ENCODE results near the gene NOSTRIN.

The NOSTRIN gene

DNA sequence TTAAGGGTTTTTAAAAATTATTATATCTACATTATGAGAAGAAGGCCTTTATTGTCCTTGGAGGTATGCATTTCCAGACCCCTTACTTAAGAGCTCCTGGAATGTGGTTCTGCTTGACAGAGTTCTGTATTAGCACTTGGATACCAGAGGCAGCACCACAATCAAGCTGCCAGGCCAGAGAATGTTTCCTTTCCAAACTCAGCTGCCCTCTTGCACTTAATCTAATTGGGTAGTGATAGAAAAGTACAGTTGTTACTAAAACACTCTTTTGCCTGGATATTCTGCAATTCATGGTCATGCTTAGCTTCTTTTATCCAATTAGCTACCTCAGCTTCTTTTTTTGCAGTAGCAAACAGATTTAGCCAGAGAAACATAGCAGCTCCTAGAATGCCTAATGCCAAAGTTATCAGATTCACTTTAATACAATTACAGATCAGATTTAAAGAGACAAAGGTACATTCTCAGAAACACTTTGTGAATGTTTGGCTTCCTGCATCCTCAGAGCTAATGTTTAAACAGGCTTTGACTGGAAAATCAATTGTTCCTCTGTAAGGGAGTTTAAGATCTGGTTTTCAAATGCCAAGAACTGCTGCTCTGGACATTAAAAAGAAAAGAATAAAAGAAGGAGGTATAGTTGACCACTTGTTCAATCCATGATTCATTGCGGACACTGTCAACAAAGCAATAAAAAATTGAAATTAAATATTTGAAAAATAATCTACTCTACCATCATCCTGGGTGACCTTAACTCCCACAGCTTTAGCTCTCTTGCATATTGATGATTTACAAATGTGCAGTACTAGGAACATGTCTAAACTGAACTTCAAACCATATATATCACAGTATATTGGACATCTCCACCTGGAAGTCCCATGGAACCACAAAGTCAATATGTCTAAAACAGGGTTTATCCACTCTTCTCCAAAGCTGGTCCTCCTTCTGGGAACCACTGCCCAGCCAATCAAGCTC lies 12.8 kb downstream of the NOSTRIN start:
- in situ Hi-C loops (cut with HindIII; ENCODE audit: low sequenced_read_pairs) = no loop called here

DNA sequence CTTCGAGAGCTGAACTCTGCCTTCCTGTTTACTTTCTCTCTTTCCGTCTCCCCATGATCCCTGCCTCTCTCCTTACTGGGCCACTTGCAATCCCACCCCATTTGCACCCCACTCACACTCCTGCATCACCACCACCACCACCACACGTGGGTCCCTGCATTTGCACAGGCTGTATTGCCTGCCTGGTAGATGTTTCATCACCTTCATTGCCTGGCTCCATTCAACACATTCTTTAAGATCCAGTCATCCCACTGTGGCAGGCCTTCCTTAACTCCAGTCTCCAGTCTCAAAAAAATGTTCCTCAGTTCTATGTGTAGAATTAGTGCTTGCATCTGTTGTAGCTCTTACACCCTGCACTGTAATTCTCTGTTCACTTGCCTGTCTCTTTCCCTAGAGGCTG lies 13.9 kb downstream of the NOSTRIN start:
- in situ Hi-C loops (cut with HindIII; ENCODE audit: low sequenced_read_pairs) = no loop called here

DNA sequence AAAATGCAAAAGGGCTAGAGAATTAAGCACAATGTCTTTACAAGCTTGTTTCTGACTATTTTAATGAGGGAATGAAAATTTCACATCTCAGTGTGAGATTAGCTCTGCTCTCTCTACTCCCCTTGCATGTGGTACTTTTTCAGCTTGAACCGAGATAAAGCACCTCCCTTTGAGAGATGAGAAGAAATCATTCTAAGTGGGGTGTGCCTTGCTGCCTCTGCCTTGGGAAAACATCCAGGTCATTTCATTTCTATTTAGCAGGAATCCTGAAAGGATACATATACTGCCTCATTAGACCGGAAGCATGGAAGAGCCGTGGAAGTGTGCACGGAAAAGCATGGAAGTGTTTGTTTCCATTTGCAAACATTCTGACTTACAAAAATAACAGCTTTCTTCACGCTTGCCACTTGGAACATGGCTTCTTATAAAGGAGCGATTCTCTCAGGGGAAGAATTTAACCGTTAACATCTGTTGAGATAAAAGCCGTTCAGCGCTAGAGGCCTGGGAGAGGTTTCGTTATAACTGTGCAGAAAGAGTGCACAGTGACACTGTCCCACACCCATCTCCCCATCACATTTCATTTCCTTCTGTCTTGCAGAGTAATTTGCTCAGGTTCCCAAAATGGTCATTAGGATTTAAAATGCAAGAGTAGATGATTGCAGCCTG lies 16.7 kb downstream of the NOSTRIN start:
- in situ Hi-C loops (cut with HindIII; ENCODE audit: low sequenced_read_pairs) = no loop called here

DNA sequence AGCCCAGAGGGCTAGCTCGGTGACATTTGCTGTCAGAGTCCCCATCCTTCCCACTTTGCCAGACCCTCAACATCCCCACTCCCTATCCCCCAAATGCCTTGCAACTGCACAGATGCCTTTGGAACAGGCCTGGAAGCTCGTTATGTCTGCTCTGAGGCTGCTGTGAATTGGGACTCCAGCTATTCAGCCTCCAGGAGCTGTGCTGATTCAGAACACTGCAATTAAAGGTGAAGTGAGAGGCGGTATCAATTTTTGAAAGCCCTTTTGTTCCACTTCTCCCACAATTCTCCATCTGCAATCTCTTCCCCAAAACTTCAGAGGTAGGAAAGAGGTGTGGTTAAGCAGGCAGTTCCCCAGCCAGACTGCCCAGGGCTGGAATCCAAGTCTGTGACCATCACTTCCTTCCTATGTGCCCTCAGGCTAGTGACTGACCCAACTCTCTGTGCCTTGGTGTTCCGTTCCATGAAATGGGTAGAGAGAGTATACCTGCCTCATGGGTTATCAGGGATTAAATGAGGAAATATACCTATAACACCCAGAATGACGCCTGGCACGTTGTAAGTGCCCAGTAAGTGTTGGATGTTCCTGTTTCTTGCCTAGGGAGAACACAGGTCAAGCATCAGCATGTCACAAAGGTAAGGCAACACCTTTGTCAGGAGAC lies 17.5 kb downstream of the NOSTRIN start:
- in situ Hi-C loops (cut with HindIII; ENCODE audit: low sequenced_read_pairs) = no loop called here

DNA sequence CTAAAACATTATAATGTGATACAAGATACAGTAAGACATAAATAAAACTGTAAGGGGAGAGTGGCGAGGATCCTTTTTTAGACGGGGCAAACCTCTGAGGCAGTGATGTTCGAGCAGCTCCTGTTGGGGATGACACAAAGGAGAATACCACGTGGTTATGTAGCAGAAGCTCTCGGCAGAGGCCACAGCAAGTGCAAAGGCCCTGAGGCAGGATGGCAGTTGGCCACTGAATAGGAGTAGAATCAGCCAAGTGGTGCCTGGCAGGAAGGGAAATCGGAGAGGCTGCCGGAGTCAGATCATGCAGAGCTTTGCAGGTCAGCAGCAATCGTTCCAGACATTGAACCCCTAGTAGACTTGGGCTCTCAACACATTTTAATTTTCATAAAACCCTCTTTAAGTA lies 19.1 kb downstream of the NOSTRIN start:
- in situ Hi-C loops (cut with HindIII; ENCODE audit: low sequenced_read_pairs) = no loop called here

DNA sequence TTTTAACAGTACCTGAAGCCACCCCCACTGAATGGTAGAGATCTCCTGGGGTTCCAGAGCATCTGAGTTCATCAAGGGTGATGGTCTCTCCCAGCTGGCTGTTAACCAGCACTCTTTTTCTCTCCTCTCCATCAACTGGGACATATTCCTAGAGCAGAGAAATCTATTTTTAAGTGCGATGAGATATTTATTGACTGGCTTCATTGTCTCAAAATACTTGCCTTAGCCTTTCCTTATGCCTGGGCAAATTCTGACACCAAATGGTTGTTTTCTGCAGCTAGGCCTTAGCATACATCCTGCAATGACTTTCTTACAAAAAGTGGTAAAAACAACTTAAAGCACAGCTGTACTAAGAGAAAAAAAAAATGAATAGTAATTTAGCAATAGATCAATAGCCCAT lies 19.6 kb downstream of the NOSTRIN start:
- in situ Hi-C loops (cut with HindIII; ENCODE audit: low sequenced_read_pairs) = no loop called here

DNA sequence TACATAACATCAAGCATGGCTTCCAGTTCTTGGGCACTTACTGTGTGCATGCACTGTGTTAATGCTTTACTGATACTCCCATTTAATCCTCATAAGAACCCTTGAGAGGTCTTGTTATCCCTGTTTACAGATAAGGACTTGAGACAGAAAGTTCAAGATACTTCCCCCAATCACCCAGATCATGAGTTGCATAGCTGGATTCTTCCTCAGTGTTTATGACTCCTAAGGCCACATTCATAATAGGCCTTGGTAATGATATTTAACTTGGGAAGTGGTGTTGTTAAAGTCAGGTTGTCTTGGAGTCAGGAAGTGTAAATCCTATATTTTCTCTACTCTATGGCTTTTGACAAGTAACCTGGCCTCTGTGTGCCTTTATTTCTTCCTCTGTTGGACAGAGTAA lies 22.7 kb downstream of the NOSTRIN start:
- in situ Hi-C loops (cut with HindIII; ENCODE audit: low sequenced_read_pairs) = no loop called here

DNA sequence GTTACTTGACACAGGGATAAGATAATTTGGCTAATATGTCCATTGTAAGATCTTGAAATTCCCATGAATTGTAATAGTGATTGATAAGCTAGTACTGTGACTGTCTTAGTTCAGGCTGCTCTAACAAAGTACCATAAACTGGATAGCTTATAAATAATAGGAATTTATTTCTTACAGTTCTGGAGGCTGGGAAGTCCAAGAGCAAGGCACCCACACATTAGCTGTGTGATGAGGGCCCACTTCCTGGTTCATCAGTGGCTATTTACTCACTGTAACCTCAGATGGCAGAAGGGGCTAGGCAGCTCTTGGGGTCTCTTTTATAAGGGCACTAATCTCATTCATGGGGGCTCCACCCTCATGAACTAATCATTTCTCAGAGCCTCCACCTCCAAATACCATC lies 28.5 kb downstream of the NOSTRIN start:
- in situ Hi-C loops (cut with HindIII; ENCODE audit: low sequenced_read_pairs) = loop anchor here (5.0 kb wide), 1 partner anchor 49 kb away; no protein-coding TSS in a partner anchor

DNA sequence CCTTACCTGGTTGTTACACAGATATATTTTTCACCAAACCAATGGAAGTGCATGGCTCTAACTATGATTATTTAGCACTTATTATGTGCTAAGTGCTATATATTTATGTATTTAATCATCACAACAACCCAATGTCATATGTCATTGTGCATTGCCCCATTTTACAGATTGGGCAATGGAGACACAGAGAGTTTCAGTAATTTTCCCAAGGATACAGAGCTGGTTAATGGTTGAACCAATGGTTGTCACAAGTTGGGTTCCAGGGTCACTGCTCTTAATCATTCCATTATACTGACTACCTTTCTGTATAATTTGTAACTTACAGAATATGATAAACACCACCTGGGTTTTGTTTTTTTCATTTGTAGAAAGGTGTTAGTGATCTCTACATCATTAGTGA lies 29.2 kb downstream of the NOSTRIN start:
- in situ Hi-C loops (cut with HindIII; ENCODE audit: low sequenced_read_pairs) = loop anchor here (5.0 kb wide), 1 partner anchor 49 kb away; no protein-coding TSS in a partner anchor

DNA sequence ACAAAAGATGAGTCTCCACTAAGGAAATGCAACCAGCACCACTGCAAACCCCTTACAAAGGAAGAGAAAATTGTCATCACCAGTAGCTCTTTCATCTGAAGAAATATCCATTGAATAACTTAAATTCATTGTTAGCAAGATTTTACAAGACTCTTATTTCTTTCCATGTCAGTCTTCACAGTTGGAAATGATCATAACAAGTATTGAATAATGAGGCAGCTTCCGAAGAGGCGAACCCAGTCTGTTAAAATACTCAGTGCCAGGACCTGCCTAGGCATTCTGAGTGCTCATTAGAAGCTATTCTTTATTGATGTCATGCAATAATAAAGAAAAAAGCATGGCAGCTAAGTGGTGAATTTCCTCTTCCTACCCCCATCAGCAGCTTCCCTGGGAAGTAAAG lies 33.5 kb downstream of the NOSTRIN start:
- in situ Hi-C loops (cut with HindIII; ENCODE audit: low sequenced_read_pairs) = loop anchor here (5.0 kb wide), 1 partner anchor 41 kb away; no protein-coding TSS in a partner anchor

DNA sequence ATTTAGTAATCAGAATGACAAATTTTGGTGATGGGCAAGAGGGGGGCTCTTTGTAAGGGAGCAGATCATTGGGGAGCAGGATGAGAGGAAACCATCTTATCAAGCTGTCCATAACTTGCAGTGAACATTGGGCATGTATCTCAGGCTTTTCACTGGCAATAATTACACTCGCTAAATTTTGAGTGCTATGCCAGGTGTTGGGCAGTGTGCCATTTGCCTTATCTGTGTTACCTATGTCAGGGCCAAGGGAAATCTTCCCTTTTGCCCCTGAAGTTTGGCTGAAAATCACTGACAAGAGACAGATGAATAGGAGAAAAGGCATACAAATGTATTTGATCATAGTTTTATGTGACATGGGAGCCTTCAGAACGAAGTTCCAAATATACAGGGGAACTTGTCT lies 39.0 kb downstream of the NOSTRIN start:
- in situ Hi-C loops (cut with HindIII; ENCODE audit: low sequenced_read_pairs) = no loop called here

DNA sequence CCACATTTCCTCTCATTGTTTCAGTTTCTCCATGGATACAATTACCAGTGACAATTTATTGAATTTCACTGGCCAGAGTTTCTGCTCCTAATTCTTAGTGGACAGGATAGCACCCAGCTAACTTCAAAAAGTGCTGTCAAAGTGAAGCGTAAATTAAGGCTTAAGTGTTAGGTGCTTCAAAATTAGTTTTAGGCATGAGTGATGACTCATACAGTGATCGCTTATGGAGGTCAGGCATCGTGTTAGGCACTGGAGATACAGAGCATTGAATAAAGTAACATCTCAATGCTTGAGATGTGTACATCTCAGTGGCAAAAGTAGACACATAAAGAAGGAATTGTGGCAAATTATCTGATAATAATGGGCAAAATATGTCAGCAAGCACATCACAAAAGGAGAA lies 40.8 kb downstream of the NOSTRIN start:
- in situ Hi-C loops (cut with HindIII; ENCODE audit: low sequenced_read_pairs) = no loop called here

DNA sequence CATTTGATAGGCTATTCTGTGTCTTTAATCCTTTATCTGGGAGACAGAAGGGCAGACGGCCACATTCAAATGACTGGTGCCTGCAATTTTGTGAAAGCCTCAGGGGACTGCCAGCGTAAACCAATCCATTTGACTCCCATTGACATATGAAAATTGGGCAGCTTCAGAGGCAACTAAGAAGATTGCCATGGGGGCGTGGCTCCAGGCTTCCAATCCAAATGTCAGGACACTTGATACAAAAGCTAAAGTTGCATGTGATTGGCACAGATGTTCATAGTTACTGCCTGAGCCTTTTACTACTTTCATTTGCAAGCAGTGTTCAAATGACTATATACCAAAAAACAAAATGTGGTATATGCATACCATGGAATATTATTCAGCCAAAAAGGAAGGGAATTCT lies 45.8 kb downstream of the NOSTRIN start:
- in situ Hi-C loops (cut with HindIII; ENCODE audit: low sequenced_read_pairs) = no loop called here

DNA sequence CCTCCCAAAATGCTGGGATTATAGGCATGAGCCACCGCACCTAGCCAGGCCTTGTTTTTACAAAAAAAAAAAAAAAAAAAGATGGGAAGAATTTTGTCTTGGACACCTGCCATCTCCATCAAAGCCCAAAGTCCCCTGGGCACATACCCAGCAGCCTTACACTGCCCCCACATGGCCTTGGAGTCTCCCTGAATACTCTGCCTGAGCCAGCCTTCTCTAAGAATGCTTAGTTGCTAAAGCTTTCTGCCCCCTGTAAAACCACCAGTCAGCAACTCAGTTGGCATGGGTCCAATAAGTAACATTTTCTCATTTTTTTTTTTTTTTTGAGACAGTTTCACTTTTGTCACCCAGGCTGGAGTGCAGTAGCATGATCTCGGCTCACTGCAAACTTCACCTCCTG lies 47.2 kb downstream of the NOSTRIN start:
- in situ Hi-C loops (cut with HindIII; ENCODE audit: low sequenced_read_pairs) = no loop called here

DNA sequence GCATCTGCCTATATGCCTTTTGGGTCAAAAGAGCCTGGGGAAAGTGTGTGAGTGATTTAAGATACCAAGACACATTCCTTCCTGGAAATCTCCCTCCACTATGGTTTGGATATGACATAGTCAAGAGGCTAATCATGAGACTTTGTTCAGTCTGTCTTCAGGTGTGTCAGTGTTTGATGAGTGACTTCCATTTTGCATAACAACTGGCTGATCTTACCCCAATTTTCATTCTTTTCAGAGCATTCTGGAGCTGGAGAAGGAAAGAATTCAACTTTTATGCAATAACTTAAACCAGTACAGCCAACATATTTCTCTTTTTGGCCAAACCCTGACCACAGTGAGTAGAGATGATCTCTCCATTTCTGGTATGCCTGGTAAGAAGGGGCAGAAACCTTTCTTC lies 48.4 kb downstream of the NOSTRIN start:
- in situ Hi-C loops (cut with HindIII; ENCODE audit: low sequenced_read_pairs) = no loop called here

DNA sequence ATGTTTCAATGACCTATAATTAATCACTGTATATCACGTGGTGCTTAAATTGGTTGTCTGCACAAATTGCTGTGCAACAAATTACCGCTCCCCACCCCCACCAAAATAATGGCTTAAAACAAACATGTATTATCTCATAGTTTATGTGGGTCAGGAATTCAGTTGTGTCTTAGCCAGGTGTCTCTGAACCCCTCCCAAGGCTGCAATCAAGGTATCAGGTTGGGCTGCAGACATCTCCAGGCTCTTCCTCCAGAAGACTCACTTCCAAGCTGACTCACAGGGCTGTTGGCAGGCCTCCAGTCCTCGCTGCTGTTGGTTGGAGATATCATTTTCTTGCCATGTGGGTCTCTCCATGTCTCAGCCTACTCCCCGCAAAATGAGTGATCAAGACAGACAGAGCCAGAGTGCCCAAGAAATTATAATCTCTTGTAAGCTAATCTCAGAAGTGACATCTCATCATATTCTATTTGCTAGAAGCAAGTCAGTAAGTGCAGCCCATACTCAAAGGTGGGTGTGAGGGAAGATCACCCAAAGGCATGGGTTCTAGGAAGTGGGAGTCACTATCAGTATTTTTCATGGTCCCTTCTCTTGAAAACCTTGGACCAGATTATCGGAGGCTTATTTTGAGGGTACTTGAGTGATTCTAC lies 49.4 kb downstream of the NOSTRIN start:
- in situ Hi-C loops (cut with HindIII; ENCODE audit: low sequenced_read_pairs) = no loop called here

DNA sequence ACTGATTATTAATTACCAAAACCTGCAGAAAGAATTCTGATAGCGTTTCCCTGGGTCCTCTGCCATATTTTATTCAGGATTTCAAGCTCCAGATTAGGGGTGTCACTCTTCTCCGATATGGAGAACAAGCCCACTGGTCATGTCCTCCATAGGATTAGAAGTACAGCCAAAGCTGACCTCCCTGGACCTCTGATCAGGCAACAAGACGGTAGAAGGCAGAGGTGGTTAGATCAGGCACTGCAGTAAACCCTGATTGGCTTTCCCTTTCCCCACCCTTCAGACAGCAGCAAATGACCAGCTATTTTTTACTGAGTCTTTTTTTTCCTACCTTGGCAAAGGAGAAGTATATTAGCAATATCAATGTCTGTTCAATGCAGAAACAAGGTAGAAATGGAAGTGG lies 50.0 kb downstream of the NOSTRIN start:
- in situ Hi-C loops (cut with HindIII; ENCODE audit: low sequenced_read_pairs) = no loop called here

DNA sequence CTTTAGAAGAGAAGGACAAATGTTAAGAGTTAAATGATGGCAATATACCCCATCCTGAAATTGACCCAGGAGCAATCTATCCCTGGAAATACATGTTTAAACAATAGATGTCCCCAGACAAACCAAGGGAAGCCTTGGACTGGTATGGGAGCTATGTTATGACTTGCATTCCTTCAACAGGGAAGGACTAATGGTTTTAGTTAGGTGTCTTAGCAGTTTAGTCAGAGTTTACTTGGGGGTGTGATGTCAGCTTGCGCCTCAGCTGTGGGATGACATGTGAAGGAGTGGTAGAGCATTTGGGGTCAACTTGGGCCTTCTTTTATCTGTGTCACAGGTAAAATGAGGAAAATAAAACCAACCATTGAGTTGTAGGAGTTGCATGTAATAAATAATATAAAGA lies 51.0 kb downstream of the NOSTRIN start:
- in situ Hi-C loops (cut with HindIII; ENCODE audit: low sequenced_read_pairs) = no loop called here

DNA sequence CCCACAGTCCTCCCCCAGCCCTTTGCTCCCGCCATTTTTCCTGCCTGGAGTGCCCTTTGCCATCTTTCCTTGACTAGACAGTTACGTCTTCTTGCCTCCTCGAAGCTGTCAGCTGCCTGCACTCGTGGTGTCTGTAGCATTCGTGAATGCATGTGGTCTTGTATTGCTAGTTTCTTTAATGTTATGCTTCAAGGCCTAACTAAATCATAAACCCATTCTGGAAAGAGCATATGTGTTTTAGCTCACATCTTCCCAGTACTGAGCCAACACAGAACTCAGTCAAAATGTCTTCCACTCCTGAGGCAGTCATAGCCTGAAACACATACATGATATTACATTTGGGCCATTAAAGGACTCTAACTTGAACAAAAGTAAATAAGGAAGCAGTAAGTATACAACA lies 52.2 kb downstream of the NOSTRIN start:
- in situ Hi-C loops (cut with HindIII; ENCODE audit: low sequenced_read_pairs) = no loop called here

DNA sequence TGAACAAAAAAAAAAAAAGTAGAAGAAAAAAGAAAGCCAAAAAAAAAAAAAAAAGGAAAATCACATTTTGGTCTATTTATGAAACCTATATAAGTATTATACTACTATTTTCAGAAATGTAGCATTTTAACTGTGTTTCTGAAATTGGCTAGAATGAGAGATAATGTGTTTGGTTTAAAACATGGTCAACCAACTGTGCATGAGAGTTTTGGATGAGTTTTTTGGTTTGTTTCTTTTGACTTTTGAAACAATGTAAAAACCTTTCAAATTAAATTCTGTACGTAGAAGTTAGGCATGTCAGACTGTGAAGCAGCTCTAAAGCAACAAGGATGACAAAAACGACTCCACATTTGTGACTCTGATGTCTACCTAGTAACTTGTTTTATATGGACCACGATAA lies 53.2 kb downstream of the NOSTRIN start:
- in situ Hi-C loops (cut with HindIII; ENCODE audit: low sequenced_read_pairs) = no loop called here

DNA sequence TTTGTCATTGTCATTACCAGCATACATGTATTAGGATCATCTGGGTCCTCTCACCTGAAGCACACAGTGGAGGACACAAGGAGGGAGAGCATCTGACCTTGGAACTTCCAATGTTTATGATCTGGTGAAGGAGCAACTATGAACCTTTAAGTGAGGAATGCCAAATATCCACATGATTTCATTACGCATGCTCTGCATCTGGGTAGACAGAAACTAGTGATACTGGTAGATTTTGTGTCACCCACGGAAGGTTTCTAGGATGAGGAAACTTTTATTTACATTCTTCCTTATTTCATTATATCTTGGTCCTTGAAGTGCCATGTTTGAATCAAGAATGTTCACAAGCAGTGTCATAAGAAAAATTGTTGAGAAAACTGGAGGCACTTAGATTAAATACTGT lies 55.7 kb downstream of the NOSTRIN start:
- in situ Hi-C loops (cut with HindIII; ENCODE audit: low sequenced_read_pairs) = no loop called here
